CD1c-positive myeloid dendritic cell (primary cell): ENCODE measurements around the gene DGKQ.
A peak's percentile ranks its signal among the peaks of the same experiment; 100 is the strongest.

Experiments
- DNase-seq: peaks from one replicate; pipeline ENCODE4 v3.0.0-alpha.2; 2016; ENCODE audit errors: extremely low spot score

DGKQ gene

GRCh38 chr4:925171-925570, 48.2 kb downstream of the DGKQ start:
- no peak for DNase-seq

GRCh38 chr4:924107-925096, 49.0 kb downstream of the DGKQ start:
- DNase-seq = peak; percentile 41

- no peak for DNase-seq
Observed at GRCh38 chr4:921830-922331, 51.5 kb downstream of the DGKQ start.

- peak; percentile 35 for DNase-seq
Observed at GRCh38 chr4:919004-919680, 54.2 kb downstream of the DGKQ start.

- peak; percentile 24 for DNase-seq
Observed at GRCh38 chr4:918591-918990, 54.8 kb downstream of the DGKQ start.

GRCh38 chr4:917992-918391, 55.4 kb downstream of the DGKQ start:
- DNase-seq = no peak

- no peak for DNase-seq
Observed at GRCh38 chr4:917466-917865, 55.9 kb downstream of the DGKQ start.

- DNase-seq = peak; percentile 63
Observed at GRCh38 chr4:915595-915994, 57.8 kb downstream of the DGKQ start.

GRCh38 chr4:915041-915474, 58.3 kb downstream of the DGKQ start:
- peak; percentile 42 for DNase-seq

- no peak for DNase-seq
Observed at GRCh38 chr4:914531-914930, 58.8 kb downstream of the DGKQ start.

- no peak for DNase-seq
Observed at GRCh38 chr4:913280-913618, 60.1 kb downstream of the DGKQ start.

GRCh38 chr4:912548-913279, 60.7 kb downstream of the DGKQ start:
- DNase-seq = no peak

- no peak for DNase-seq
Observed at GRCh38 chr4:911871-912490, 61.4 kb downstream of the DGKQ start.

GRCh38 chr4:911221-911751, 62.1 kb downstream of the DGKQ start:
- no peak for DNase-seq

GRCh38 chr4:910366-911091, 62.8 kb downstream of the DGKQ start:
- DNase-seq = no peak

- no peak for DNase-seq
Observed at GRCh38 chr4:909821-910220, 63.5 kb downstream of the DGKQ start.

- no peak for DNase-seq
Observed at GRCh38 chr4:909131-909571, 64.2 kb downstream of the DGKQ start.
